HG03060 (cell line): Measurements from ENCODE around the gene SPATA22.
"Not testable (repeated sequence)": the region's sequence is repeated elsewhere in the genome, so short reads cannot be mapped to it uniquely, and the experiment has no call there.

Experiments used
- ATAC-seq: cut with Tn5 transposase; IDR thresholded peaks from one replicate; pipeline ENCODE4 v1.9.1; 2021; ENCODE audit warnings: low read depth, moderate number of reproducible peaks; ENCODE audit not compliant: unreplicated experiment

The SPATA22 gene

GRCh38 chr17:3475251-3475685 lies 3.6 kb upstream of the SPATA22 start:
- ATAC-seq: no peak

GRCh38 chr17:3474212-3474611 lies 2.6 kb upstream of the SPATA22 start:
- no peak for ATAC-seq

- ATAC-seq: no peak
Observed at GRCh38 chr17:3472137-3472536, 518 bp upstream of the SPATA22 start.

- no peak for ATAC-seq
Observed at GRCh38 chr17:3469529-3469928, 2.1 kb downstream of the SPATA22 start.

GRCh38 chr17:3466355-3466754 lies 5.3 kb downstream of the SPATA22 start:
- not testable (repeated sequence) for ATAC-seq

- no peak for ATAC-seq
Observed at GRCh38 chr17:3448059-3448665, 23.5 kb downstream of the SPATA22 start.

- no peak for ATAC-seq
Observed at GRCh38 chr17:3447625-3448024, 24.0 kb downstream of the SPATA22 start.

- ATAC-seq: no peak
Observed at GRCh38 chr17:3440451-3440850, 31.2 kb downstream of the SPATA22 start.

GRCh38 chr17:3438368-3438767 lies 33.3 kb downstream of the SPATA22 start:
- ATAC-seq: no peak

GRCh38 chr17:3433741-3434140 lies 37.9 kb downstream of the SPATA22 start, which contains the start of gene OR1E2:
OR1E2 (minus strand) TSS chr17:3433841; CDS start chr17:3433841, 0 bp downstream.
- ATAC-seq: no peak

GRCh38 chr17:3433215-3433614 lies 38.4 kb downstream of the SPATA22 start:
- not testable (repeated sequence) for ATAC-seq

- no peak for ATAC-seq
Observed at GRCh38 chr17:3418222-3418621, 53.4 kb downstream of the SPATA22 start.

- no peak for ATAC-seq
Observed at GRCh38 chr17:3415610-3416009, 56.0 kb downstream of the SPATA22 start.

GRCh38 chr17:3412216-3412615 lies 59.4 kb downstream of the SPATA22 start:
- ATAC-seq: not testable (repeated sequence)

- no peak for ATAC-seq
Observed at GRCh38 chr17:3411070-3411469, 60.5 kb downstream of the SPATA22 start, which contains the start of gene OR3A3. OR3A3 (plus strand) TSS chr17:3411370.

- ATAC-seq: not testable (repeated sequence)
Observed at GRCh38 chr17:3403856-3404255, 67.8 kb downstream of the SPATA22 start.

- no peak for ATAC-seq
Observed at GRCh38 chr17:3401786-3402185, 69.8 kb downstream of the SPATA22 start.

- ATAC-seq: no peak
Observed at GRCh38 chr17:3400055-3400454, 71.6 kb downstream of the SPATA22 start.

GRCh38 chr17:3398310-3398709 lies 73.3 kb downstream of the SPATA22 start, which contains the start of gene OR1E1:
OR1E1 (minus strand) TSS chr17:3398410; CDS start chr17:3398410, 0 bp downstream.
- ATAC-seq: no peak

- not testable (repeated sequence) for ATAC-seq
Observed at GRCh38 chr17:3397801-3398200, 73.8 kb downstream of the SPATA22 start.
